Liver (tissue), 9 donors: ENCODE measurements around the gene MBNL3. TPM values are rescaled to one million over a fixed set of nuclear protein-coding genes. Genes with fewer than 3 reads are reported as not detected.

Source experiments
- DNase-seq: peaks from one replicate; pipeline ENCODE4 v3.0.0-alpha.2; 2017; ENCODE audit warnings: low spot score
- H3K27ac ChIP-seq, 2 donors: one replicate each; pipeline ENCODE4 v1.7.0; 2013; ENCODE audit warnings: inconsistent platforms in 2 of 2, low read length in 2 of 2, control low read depth in 1 of 2, low read depth in 1 of 2, mild to moderate bottlenecking in 1 of 2
- H3K27me3 ChIP-seq, 4 donors: one replicate each; pipeline versions ENCODE4 v1.6.1 to v1.7.0; 2013; ENCODE audit warnings: low read length in 3 of 4, inconsistent platforms in 1 of 4, mild to moderate bottlenecking in 1 of 4, moderate library complexity in 1 of 4; ENCODE audit not compliant: control insufficient read depth in 4 of 4, insufficient read depth in 4 of 4
- H3K36me3 ChIP-seq, 4 donors: one replicate each; pipeline versions ENCODE4 v1.6.1 to v1.7.0; 2013; ENCODE audit warnings: low read length in 3 of 4, mild to moderate bottlenecking in 3 of 4, low read depth in 1 of 4, moderate library complexity in 1 of 4; ENCODE audit not compliant: control insufficient read depth in 4 of 4, insufficient read depth in 3 of 4
- H3K4me1 ChIP-seq, 4 donors: one replicate each; pipeline versions ENCODE4 v1.6.1 to v1.7.0; 2013; ENCODE audit warnings: low read length in 3 of 4, mild to moderate bottlenecking in 3 of 4, moderate library complexity in 1 of 4; ENCODE audit not compliant: control insufficient read depth in 4 of 4, insufficient read depth in 4 of 4
- H3K4me3 ChIP-seq, 3 donors: one replicate each; pipeline versions ENCODE4 v1.6.1 to v1.7.0; 2013; ENCODE audit warnings: low read length in 3 of 3, control low read depth in 1 of 3, low read depth in 1 of 3, mild to moderate bottlenecking in 1 of 3
- H3K9ac ChIP-seq, 2 donors: one replicate each; pipeline ENCODE4 v1.7.0; 2013; ENCODE audit warnings: low read length in 2 of 2, mild to moderate bottlenecking in 2 of 2, moderate library complexity in 2 of 2, control low read depth in 1 of 2, low read depth in 1 of 2
- H3K9me3 ChIP-seq, 4 donors: one replicate each; pipeline versions ENCODE4 v1.6.1 to v1.7.0; 2013; ENCODE audit warnings: low read length in 3 of 4; ENCODE audit not compliant: control insufficient read depth in 4 of 4
- EGR1 ChIP-seq, 2 donors: IDR thresholded peaks; 2 replicates each; pipeline ENCODE4 v1.6.1; 2016 to 2018; ENCODE audit warnings: antibody characterized with exemption in 2 of 2, low read depth in 2 of 2
- FOXA1 ChIP-seq: IDR thresholded peaks from 2 replicates; pipeline ENCODE4 v1.6.1; 2016; ENCODE audit warnings: antibody characterized with exemption
- FOXA2 ChIP-seq: IDR thresholded peaks from 2 replicates; pipeline ENCODE4 v1.6.1; 2016; ENCODE audit warnings: antibody characterized with exemption
- GABPA ChIP-seq, 2 donors: IDR thresholded peaks in 1 of 2; conservative IDR thresholded peaks in 1 of 2; 2 replicates each; pipeline ENCODE4 v1.6.1; 2016; ENCODE audit warnings: antibody characterized with exemption in 2 of 2, mild to moderate bottlenecking in 1 of 2, moderate library complexity in 1 of 2
- HNF4A ChIP-seq, 2 donors: conservative IDR thresholded peaks; 2 replicates each; pipeline ENCODE4 v1.6.1; 2016; ENCODE audit warnings: antibody characterized with exemption in 2 of 2, mild to moderate bottlenecking in 2 of 2
- HNF4G ChIP-seq: IDR thresholded peaks from 2 replicates; pipeline ENCODE4 v1.6.1; 2016; ENCODE audit warnings: antibody characterized with exemption
- JUND ChIP-seq, 2 donors: IDR thresholded peaks; 2 replicates each; pipeline ENCODE4 v1.6.1; 2016; ENCODE audit warnings: antibody characterized with exemption in 2 of 2
- NR2F2 ChIP-seq: IDR thresholded peaks from 2 replicates; pipeline ENCODE4 v1.6.1; 2016; ENCODE audit warnings: antibody characterized with exemption
- RAD21 ChIP-seq, 2 donors: IDR thresholded peaks; 2 replicates each; pipeline ENCODE4 v1.6.1; 2016; ENCODE audit warnings: antibody characterized with exemption in 2 of 2, mild to moderate bottlenecking in 2 of 2
- RXRA ChIP-seq, 2 donors: IDR thresholded peaks; 2 replicates each; pipeline ENCODE4 v1.6.1; 2017 to 2018; ENCODE audit warnings: antibody characterized with exemption in 2 of 2, mild to moderate bottlenecking in 1 of 2
- SP1 ChIP-seq: IDR thresholded peaks from 2 replicates; pipeline ENCODE4 v1.6.1; 2018; ENCODE audit warnings: antibody characterized with exemption, mild to moderate bottlenecking
- TAF1 ChIP-seq: conservative IDR thresholded peaks from 2 replicates; pipeline ENCODE4 v1.6.1; 2016; ENCODE audit warnings: antibody characterized with exemption, mild to moderate bottlenecking
- WGBS: extraction: QIAGEN DNeasy Blood & Tissue Kit; methylation state at CpG from one replicate; pipeline ENCODE4 v1.1.7; 2013; 5-methylcytosine and 5-hydroxymethylcytosine counted together
- polyA plus RNA-seq, 2 donors: library from polyadenylated mRNA; stranded (reverse) in 1 of 2; unstranded in 1 of 2; fragments of 200-250 nt in 1 of 2; fragments of >200 nt in 1 of 2; fragmentation: Nextera tagmentation in 1 of 2; extraction: Ambion mirVana in 1 of 2; gene quantifications; one replicate each; pipeline versions ENCODE4 v1.2.1 to v1.2.3, GENCODE V29; 2013 to 2015
- total RNA-seq, 2 donors: library from RNA; depleted of rRNA; stranded (reverse); fragments of >200 nt; gene quantifications; one replicate each; pipeline ENCODE4 v1.2.3, GENCODE V29; 2014
- TF ChIP-seq, protein P1 (sequence below): IDR thresholded peaks from 2 replicates; pipeline ENCODE4 v1.6.1; 2016; ENCODE audit warnings: antibody characterized with exemption
- TF ChIP-seq, protein P2 (sequence below): IDR thresholded peaks from 2 replicates; pipeline ENCODE4 v1.6.1; 2016; ENCODE audit warnings: antibody characterized with exemption, mild to moderate bottlenecking
- TF ChIP-seq, protein P3 (sequence below): fragments of 150-350 bp; IDR thresholded peaks from 2 replicates; pipeline ENCODE4 v1.5.1; 2017; ENCODE audit warnings: improper control_type of control experiment, low read depth, low read length; ENCODE audit not compliant: missing input control
- TF ChIP-seq, protein P4 (sequence below): IDR thresholded peaks from 2 replicates; pipeline ENCODE4 v1.6.1; 2016; ENCODE audit warnings: antibody characterized with exemption
- TF ChIP-seq, protein P5 (sequence below): IDR thresholded peaks from 2 replicates; pipeline ENCODE4 v1.6.1; 2016; ENCODE audit warnings: antibody characterized with exemption
- donor health status: healthy.
- donor health status: healthy.
- donor health status: healthy.
- donor health status: healthy.
- donor health status: healthy.

Gene MBNL3
- total and polyA plus RNA-seq, 4 donors, result 20.6 to 149 (median 82.3) TPM

DNA sequence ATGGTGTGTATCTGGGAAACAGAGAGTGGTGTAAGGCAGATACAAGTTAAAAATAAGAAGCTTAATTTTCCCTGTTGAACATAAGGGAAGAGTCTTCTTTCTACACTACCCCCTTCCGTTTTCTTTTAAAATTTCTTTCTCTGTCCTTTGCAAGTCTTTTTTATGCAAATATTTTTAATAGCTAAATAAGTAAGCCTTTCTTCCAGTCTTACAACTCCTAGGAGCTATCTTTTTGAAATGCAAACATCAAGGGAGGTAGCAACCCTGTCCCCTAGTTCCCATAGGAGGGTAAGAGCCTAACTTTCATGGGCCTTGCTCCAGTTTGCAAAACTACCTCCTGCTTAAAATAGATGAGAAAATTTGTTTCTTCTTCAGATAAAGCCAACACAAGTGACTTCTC is 121.5 kb downstream of the MBNL3 start:
- Histone ChIP-seq H3K9me3 (no peaks in the 10 kb centered on the region), H3K27me3 (no peaks in the 10 kb centered on the region), H3K27ac (peak overlapping the region; percentile 37 to 42), H3K4me1 (peaks cover 7 to 25% (median 19%) of the 10 kb centered on the region in 4 donors), H3K36me3 (no peaks in the 10 kb centered on the region), H3K4me3 (no peak overlapping the region), H3K9ac (no peak overlapping the region)
- TF ChIP-seq, protein P1, sequence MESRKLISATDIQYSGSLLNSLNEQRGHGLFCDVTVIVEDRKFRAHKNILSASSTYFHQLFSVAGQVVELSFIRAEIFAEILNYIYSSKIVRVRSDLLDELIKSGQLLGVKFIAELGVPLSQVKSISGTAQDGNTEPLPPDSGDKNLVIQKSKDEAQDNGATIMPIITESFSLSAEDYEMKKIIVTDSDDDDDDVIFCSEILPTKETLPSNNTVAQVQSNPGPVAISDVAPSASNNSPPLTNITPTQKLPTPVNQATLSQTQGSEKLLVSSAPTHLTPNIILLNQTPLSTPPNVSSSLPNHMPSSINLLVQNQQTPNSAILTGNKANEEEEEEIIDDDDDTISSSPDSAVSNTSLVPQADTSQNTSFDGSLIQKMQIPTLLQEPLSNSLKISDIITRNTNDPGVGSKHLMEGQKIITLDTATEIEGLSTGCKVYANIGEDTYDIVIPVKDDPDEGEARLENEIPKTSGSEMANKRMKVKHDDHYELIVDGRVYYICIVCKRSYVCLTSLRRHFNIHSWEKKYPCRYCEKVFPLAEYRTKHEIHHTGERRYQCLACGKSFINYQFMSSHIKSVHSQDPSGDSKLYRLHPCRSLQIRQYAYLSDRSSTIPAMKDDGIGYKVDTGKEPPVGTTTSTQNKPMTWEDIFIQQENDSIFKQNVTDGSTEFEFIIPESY, result no peak
- TF ChIP-seq SP1, result no peak
- no peak for TF ChIP-seq JUND (IDR thresholded peaks at IDR 0.05)
- TF ChIP-seq NR2F2, result no peak
- TF ChIP-seq RAD21 (IDR thresholded peaks at IDR 0.05), result no peak
- TF ChIP-seq FOXA1, result no peak
- TF ChIP-seq GABPA (IDR thresholded peaks at IDR 0.05 in 1 of 2, conservative IDR thresholded peaks at IDR 0.05 in 1 of 2), result no peak
- no peak for TF ChIP-seq FOXA2
- no peak for TF ChIP-seq HNF4A (conservative IDR thresholded peaks at IDR 0.05)
- TF ChIP-seq, protein P2, sequence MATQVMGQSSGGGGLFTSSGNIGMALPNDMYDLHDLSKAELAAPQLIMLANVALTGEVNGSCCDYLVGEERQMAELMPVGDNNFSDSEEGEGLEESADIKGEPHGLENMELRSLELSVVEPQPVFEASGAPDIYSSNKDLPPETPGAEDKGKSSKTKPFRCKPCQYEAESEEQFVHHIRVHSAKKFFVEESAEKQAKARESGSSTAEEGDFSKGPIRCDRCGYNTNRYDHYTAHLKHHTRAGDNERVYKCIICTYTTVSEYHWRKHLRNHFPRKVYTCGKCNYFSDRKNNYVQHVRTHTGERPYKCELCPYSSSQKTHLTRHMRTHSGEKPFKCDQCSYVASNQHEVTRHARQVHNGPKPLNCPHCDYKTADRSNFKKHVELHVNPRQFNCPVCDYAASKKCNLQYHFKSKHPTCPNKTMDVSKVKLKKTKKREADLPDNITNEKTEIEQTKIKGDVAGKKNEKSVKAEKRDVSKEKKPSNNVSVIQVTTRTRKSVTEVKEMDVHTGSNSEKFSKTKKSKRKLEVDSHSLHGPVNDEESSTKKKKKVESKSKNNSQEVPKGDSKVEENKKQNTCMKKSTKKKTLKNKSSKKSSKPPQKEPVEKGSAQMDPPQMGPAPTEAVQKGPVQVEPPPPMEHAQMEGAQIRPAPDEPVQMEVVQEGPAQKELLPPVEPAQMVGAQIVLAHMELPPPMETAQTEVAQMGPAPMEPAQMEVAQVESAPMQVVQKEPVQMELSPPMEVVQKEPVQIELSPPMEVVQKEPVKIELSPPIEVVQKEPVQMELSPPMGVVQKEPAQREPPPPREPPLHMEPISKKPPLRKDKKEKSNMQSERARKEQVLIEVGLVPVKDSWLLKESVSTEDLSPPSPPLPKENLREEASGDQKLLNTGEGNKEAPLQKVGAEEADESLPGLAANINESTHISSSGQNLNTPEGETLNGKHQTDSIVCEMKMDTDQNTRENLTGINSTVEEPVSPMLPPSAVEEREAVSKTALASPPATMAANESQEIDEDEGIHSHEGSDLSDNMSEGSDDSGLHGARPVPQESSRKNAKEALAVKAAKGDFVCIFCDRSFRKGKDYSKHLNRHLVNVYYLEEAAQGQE, result no peak
- TF ChIP-seq, protein P3, sequence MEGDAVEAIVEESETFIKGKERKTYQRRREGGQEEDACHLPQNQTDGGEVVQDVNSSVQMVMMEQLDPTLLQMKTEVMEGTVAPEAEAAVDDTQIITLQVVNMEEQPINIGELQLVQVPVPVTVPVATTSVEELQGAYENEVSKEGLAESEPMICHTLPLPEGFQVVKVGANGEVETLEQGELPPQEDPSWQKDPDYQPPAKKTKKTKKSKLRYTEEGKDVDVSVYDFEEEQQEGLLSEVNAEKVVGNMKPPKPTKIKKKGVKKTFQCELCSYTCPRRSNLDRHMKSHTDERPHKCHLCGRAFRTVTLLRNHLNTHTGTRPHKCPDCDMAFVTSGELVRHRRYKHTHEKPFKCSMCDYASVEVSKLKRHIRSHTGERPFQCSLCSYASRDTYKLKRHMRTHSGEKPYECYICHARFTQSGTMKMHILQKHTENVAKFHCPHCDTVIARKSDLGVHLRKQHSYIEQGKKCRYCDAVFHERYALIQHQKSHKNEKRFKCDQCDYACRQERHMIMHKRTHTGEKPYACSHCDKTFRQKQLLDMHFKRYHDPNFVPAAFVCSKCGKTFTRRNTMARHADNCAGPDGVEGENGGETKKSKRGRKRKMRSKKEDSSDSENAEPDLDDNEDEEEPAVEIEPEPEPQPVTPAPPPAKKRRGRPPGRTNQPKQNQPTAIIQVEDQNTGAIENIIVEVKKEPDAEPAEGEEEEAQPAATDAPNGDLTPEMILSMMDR, result no peak
- TF ChIP-seq RXRA (IDR thresholded peaks at IDR 0.05), result no peak
- no peak for TF ChIP-seq HNF4G
- TF ChIP-seq, protein P4, sequence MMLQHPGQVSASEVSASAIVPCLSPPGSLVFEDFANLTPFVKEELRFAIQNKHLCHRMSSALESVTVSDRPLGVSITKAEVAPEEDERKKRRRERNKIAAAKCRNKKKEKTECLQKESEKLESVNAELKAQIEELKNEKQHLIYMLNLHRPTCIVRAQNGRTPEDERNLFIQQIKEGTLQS, result no peak
- TF ChIP-seq, protein P5, sequence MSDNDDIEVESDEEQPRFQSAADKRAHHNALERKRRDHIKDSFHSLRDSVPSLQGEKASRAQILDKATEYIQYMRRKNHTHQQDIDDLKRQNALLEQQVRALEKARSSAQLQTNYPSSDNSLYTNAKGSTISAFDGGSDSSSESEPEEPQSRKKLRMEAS, result no peak
- no peak for TF ChIP-seq TAF1
- TF ChIP-seq EGR1 (IDR thresholded peaks at IDR 0.05; ENCODE audit: low read depth in 2 of 2), result no peak
- 88% methylated on average over 1 of the region's 1 CpG for WGBS
- no peak for DNase-seq

DNA sequence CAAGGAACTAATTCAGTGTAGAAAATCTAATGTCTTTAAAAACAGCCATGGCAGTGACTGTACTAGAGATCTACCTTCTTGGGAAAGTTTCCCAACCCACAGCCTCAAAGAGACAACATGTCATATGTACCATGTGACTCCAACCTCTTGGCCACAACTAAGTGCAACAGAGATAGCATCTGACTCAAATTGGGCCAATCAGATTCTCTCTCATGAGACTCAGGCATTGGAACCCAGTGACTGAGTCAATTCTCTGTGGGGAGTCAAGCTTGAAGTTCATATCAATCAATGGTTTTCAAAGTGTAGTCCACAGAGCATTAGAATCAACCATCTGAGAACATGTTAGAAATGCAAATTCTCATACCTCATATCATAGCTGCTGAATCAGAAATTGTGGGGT is 123.3 kb downstream of the MBNL3 start:
- no peaks in the 10 kb centered on the region for H3K27me3 ChIP-seq
- H3K4me1 ChIP-seq, result peaks cover 7 to 24% (median 18%) of the 10 kb centered on the region in 4 donors
- H3K9me3 ChIP-seq, result no peaks in the 10 kb centered on the region
- no peak for TF ChIP-seq HNF4A (conservative IDR thresholded peaks at IDR 0.05)
- no peak for TF ChIP-seq SP1
- no peak for TF ChIP-seq FOXA2
- TF ChIP-seq FOXA1, result no peak
- no peak for TF ChIP-seq NR2F2
- TF ChIP-seq JUND (IDR thresholded peaks at IDR 0.05), result no peak
- TF ChIP-seq, protein P4, result no peak
- no peak for TF ChIP-seq RAD21 (IDR thresholded peaks at IDR 0.05)
- TF ChIP-seq, protein P5, result no peak
- TF ChIP-seq, protein P1, result no peak
- no peak for TF ChIP-seq RXRA (IDR thresholded peaks at IDR 0.05)
- TF ChIP-seq HNF4G, result no peak
- no peak for TF ChIP-seq GABPA (IDR thresholded peaks at IDR 0.05 in 1 of 2, conservative IDR thresholded peaks at IDR 0.05 in 1 of 2)
- no peak overlapping the region for H3K27ac ChIP-seq
- no peaks in the 10 kb centered on the region for H3K36me3 ChIP-seq
- no peak overlapping the region for H3K9ac ChIP-seq
- H3K4me3 ChIP-seq, result no peak overlapping the region
- no peak for DNase-seq
